ENCODE results near the gene IL1RL1. TPM values are rescaled to one million over a fixed set of nuclear protein-coding genes. Genes with fewer than 3 reads are reported as not detected.

The IL1RL1 gene
- total and polyA plus RNA-seq, 2 donors (not counting 1 experiment from before 2014, with no cell fraction given), result 0.02 to 0.50 TPM

DNA sequence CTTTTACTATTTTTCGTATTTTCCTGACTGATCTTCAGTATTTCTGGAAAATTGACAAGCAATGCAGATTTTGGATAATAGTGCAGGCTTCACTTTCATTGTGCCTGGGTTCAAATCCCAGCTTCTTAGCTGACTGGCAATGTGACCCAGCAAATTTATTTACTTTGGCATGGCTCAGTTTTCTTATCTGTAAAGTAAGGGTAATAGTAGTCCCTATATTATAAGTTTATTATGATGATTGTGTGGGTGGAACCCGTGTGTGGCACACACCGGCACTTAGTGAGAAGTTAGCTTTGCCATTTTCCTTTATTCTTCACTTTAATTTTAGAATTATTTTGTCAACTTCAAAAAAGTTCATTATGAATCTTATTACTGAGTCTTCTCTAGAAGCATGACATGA, 7.8 kb upstream of the IL1RL1 start:
- Histone ChIP-seq H3K27ac (ENCODE audit: insufficient read depth, low read length) (no peak overlapping the region), H3K36me3 (ENCODE audit: control insufficient read depth, insufficient read depth, low read length) (no peaks in the 10 kb centered on the region), H3K9ac (ENCODE audit: insufficient read depth, low read length) (no peak overlapping the region), H3K9me3 (ENCODE audit: control insufficient read depth, insufficient read depth, low read depth, low read length) (no peaks in the 10 kb centered on the region), H4K20me1 (ENCODE audit: control insufficient read depth, extremely low read depth, insufficient read depth, low read length) (no peaks in the 10 kb centered on the region), H3K4me3 (replicated peaks in 1 of 4; ENCODE audit: control extremely low read depth in 1 of 4, insufficient read depth in 1 of 4, low read depth in 3 of 4, low read length in 4 of 4) (no peak overlapping the region), H3K4me1 (ENCODE audit: control insufficient read depth, extremely low read depth, insufficient read depth, low read length) (no peaks in the 10 kb centered on the region), H3K27me3 (ENCODE audit: control insufficient read depth, insufficient read depth, low read length) (peaks cover 2% of the 10 kb centered on the region), H3K79me2 (ENCODE audit: control insufficient read depth, insufficient read depth, low read length) (no peaks in the 10 kb centered on the region), H2AFZ (ENCODE audit: low read length) (no peak overlapping the region), H3K4me2 (ENCODE audit: extremely low read depth, insufficient read depth, low read length) (no peak overlapping the region)
- no peak for DNase-seq (ENCODE audit: low read depth in 2 of 2)
- no peak for TF ChIP-seq EZH2 (IDR thresholded peaks at IDR 0.05; ENCODE audit: low read length, missing control alignments)
- TF ChIP-seq CTCF (conservative IDR thresholded peaks at IDR 0.05 in 1 of 2, IDR thresholded peaks at IDR 0.05 in 1 of 2; ENCODE audit: low read depth in 1 of 2, low read length in 2 of 2), result no peak

DNA sequence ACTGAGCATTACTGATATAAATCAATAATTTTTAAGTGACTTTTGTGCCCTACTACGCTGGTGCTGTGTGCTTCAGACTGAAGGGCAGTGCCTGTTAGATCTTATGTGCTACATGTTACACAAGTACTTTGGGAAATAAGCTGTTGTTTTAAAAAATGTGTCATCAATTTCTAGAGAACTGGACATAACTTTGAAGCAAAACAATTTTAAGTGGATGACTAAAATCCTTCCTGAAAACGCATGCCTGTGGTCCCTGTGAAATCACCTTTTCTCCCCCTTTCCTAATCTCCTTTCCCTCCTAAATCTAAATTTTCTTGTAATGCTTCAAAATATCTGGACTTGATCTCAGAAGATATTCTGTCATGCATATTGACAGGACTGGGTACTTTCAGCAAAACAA, 7.1 kb upstream of the IL1RL1 start:
- no peaks in the 10 kb centered on the region for H3K79me2 ChIP-seq (ENCODE audit: control insufficient read depth, insufficient read depth, low read length)
- H3K36me3 ChIP-seq (ENCODE audit: control insufficient read depth, insufficient read depth, low read length), result no peaks in the 10 kb centered on the region
- DNase-seq (ENCODE audit: low read depth in 2 of 2), result peak; percentile 42 to 64
- no peak overlapping the region for H3K4me2 ChIP-seq (ENCODE audit: extremely low read depth, insufficient read depth, low read length)
- no peak for TF ChIP-seq EZH2 (IDR thresholded peaks at IDR 0.05; ENCODE audit: low read length, missing control alignments)
- TF ChIP-seq CTCF (conservative IDR thresholded peaks at IDR 0.05 in 1 of 2, IDR thresholded peaks at IDR 0.05 in 1 of 2; ENCODE audit: low read depth in 1 of 2, low read length in 2 of 2), result no peak
- no peaks in the 10 kb centered on the region for H4K20me1 ChIP-seq (ENCODE audit: control insufficient read depth, extremely low read depth, insufficient read depth, low read length)
- no peaks in the 10 kb centered on the region for H3K4me1 ChIP-seq (ENCODE audit: control insufficient read depth, extremely low read depth, insufficient read depth, low read length)
- no peaks in the 10 kb centered on the region for H3K9me3 ChIP-seq (ENCODE audit: control insufficient read depth, insufficient read depth, low read depth, low read length)
- H2AFZ ChIP-seq (ENCODE audit: low read length), result no peak overlapping the region
- H3K4me3 ChIP-seq (replicated peaks in 1 of 4; ENCODE audit: control extremely low read depth in 1 of 4, insufficient read depth in 1 of 4, low read depth in 3 of 4, low read length in 4 of 4), result no peak overlapping the region
- H3K9ac ChIP-seq (ENCODE audit: insufficient read depth, low read length), result no peak overlapping the region
- no peak overlapping the region for H3K27ac ChIP-seq (ENCODE audit: insufficient read depth, low read length)
- H3K27me3 ChIP-seq (ENCODE audit: control insufficient read depth, insufficient read depth, low read length), result peaks cover 2% of the 10 kb centered on the region

DNA sequence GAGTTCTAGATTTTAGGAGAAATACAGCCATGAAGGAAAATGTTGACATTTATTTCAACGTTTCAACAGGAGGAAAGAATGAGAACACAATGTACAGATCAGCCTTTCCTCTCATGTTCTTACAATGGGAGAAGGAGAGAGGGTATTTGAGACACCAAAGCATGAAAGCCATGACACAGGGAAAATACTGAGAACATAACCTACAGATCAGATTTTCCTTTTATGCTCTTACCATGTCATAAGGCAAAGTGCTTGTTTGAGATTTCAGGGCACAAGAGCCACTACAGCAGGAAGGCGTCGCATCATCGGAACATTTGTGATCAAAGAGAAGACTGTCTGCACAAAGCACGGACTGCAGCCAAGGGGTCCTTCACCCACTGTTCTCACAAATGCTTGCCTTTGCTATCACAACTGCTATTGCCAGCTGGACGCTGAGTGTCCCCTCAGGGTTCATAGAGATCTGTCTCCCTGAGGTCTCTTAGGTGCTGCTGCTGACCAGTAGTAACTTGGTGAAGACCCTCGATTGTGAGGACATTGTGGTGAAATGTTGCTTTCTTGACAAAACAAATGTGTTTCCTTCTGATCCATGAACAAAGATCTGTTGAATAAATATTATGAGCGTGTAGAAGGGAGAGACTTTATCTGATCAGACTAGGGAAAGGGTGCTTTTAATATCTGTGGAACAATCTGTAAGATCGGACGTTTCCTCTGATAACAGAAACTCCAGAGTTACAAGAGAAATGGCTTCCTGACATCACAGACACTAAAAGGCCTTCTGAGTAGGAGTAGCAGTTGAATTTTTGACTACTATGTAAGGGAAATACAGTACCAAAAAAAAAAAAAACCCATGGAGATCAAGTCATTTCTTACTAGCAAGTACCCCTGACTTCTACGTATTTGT, 6.4 kb upstream of the IL1RL1 start:
- H3K36me3 ChIP-seq (ENCODE audit: control insufficient read depth, insufficient read depth, low read length), result no peaks in the 10 kb centered on the region
- no peaks in the 10 kb centered on the region for H4K20me1 ChIP-seq (ENCODE audit: control insufficient read depth, extremely low read depth, insufficient read depth, low read length)
- no peak overlapping the region for H3K9ac ChIP-seq (ENCODE audit: insufficient read depth, low read length)
- no peak for DNase-seq (ENCODE audit: low read depth in 2 of 2)
- no peak overlapping the region for H3K4me3 ChIP-seq (replicated peaks in 1 of 4; ENCODE audit: control extremely low read depth in 1 of 4, insufficient read depth in 1 of 4, low read depth in 3 of 4, low read length in 4 of 4)
- TF ChIP-seq EZH2 (IDR thresholded peaks at IDR 0.05; ENCODE audit: low read length, missing control alignments) (no peak), CTCF (conservative IDR thresholded peaks at IDR 0.05 in 1 of 2, IDR thresholded peaks at IDR 0.05 in 1 of 2; ENCODE audit: low read depth in 1 of 2, low read length in 2 of 2) (no peak)
- no peak overlapping the region for H3K27ac ChIP-seq (ENCODE audit: insufficient read depth, low read length)
- no peaks in the 10 kb centered on the region for H3K9me3 ChIP-seq (ENCODE audit: control insufficient read depth, insufficient read depth, low read depth, low read length)
- no peaks in the 10 kb centered on the region for H3K4me1 ChIP-seq (ENCODE audit: control insufficient read depth, extremely low read depth, insufficient read depth, low read length)
- H3K4me2 ChIP-seq (ENCODE audit: extremely low read depth, insufficient read depth, low read length), result no peak overlapping the region
- H3K27me3 ChIP-seq (ENCODE audit: control insufficient read depth, insufficient read depth, low read length), result peaks cover 2% of the 10 kb centered on the region
- no peaks in the 10 kb centered on the region for H3K79me2 ChIP-seq (ENCODE audit: control insufficient read depth, insufficient read depth, low read length)
- no peak overlapping the region for H2AFZ ChIP-seq (ENCODE audit: low read length)

All from fibroblast of lung (primary cell).